ENCODE measurements around the gene SMIM12.

DNA sequence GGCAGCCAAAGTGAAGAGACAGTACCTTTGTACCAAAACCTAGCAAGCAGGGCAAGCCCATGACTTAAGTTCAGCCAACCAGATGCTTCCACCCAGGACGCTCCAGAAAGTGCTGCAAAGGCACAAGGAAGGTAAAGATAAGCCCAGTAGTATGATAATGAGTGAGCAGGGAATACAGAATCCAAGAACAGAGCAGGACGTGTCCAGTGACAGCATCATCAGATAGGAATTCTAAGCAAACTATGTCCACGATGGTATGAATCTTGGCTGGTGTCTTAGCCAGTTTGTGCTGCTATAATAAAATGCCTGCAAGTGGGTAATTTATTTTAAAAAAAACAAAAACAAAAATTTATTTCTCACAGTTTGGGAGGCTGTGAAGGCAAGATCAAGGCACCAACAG is 53.2 kb downstream of the SMIM12 start:
- no peak for TF ChIP-seq CTCF (IDR thresholded peaks at IDR 0.05; ENCODE audit: poor library complexity, severe bottlenecking)
- TF ChIP-seq REST (IDR thresholded peaks at IDR 0.05; ENCODE audit: borderline replicate concordance): no peak
- no peak for TF ChIP-seq RAD21 (conservative IDR thresholded peaks at IDR 0.05)
- TF ChIP-seq EZH2 (IDR thresholded peaks at IDR 0.05; ENCODE audit: borderline replicate concordance, insufficient read depth, low read length, poor library complexity, severe bottlenecking): no peak
- no peak for TF ChIP-seq TAF1 (IDR thresholded peaks at IDR 0.05; ENCODE audit: low read depth)

All from neural cell (in vitro differentiated cells).